H1 (cell line): ENCODE data around the gene EN2. TPM values are rescaled to one million over a fixed set of nuclear protein-coding genes. Genes with fewer than 3 reads are reported as not detected.

Experiments used
- CHD7 ChIP-seq: fragments of 300-600 bp; sonication (generic); IDR thresholded peaks from 2 replicates; pipeline ENCODE4 v1.7.1; 2012; ENCODE audit warnings: low read length, moderate library complexity, mild to moderate bottlenecking, inconsistent platforms; ENCODE audit not compliant: insufficient replicate concordance
- JUN ChIP-seq: IDR thresholded peaks from 2 replicates; pipeline ENCODE4 v1.6.1; 2011; ENCODE audit warnings: low read depth, mild to moderate bottlenecking, improper control_type of control experiment, low read length
- KDM5A ChIP-seq: fragments of 200-600 bp; IDR thresholded peaks from 2 replicates; pipeline ENCODE4 v1.7.1; 2012; ENCODE audit warnings: mild to moderate bottlenecking, low read length, inconsistent platforms, mixed read lengths
- RAD21 ChIP-seq, 2 experiments: IDR thresholded peaks in 1 of 2; conservative IDR thresholded peaks in 1 of 2; 2 replicates each; pipeline ENCODE4 v1.6.1; 2011; ENCODE audit warnings: low read depth in 2 of 2, low read length in 2 of 2, improper control_type of control experiment in 1 of 2, inconsistent platforms in 1 of 2, mild to moderate bottlenecking in 1 of 2, moderate library complexity in 1 of 2
- RNF2 ChIP-seq: fragments of 200-900, 300-1000 bp; sonication (generic); IDR thresholded peaks from 2 replicates; pipeline ENCODE4 v1.7.1; 2016; ENCODE audit warnings: borderline replicate concordance, low read depth, mild to moderate bottlenecking, antibody characterized with exemption, low read length; ENCODE audit not compliant: poor library complexity, severe bottlenecking; ENCODE audit errors: missing control alignments
- SIN3A ChIP-seq, 2 experiments: IDR thresholded peaks in 1 of 2; conservative IDR thresholded peaks in 1 of 2; 2 replicates each; pipeline ENCODE4 v1.6.1; 2011 to 2012; ENCODE audit warnings: low read length in 2 of 2, improper control_type of control experiment in 1 of 2, low read depth in 1 of 2, mild to moderate bottlenecking in 1 of 2
- SIX5 ChIP-seq: IDR thresholded peaks from 2 replicates; pipeline ENCODE4 v1.6.1; 2011; ENCODE audit warnings: mild to moderate bottlenecking, low read depth, low read length
- USF2 ChIP-seq: IDR thresholded peaks from 2 replicates; pipeline ENCODE4 v1.6.1; 2011; ENCODE audit warnings: low read length, improper control_type of control experiment
- polyA plus RNA-seq, 7 experiments: library from polyadenylated mRNA; depleted of rRNA in 3 of 7; stranded (reverse) in 5 of 7; unstranded in 2 of 7; fragments of >200 nt in 5 of 7; fragments of 200-250 nt in 2 of 7; gene quantifications; 1 replicate in 5 of 7; 2 replicates in 1 of 7; 4 replicates in 1 of 7; pipeline versions ENCODE4 v1.2.1 to v1.2.3, GENCODE V29; 2011 to 2013; ENCODE audit warnings: missing spikeins in 2 of 7, mixed read lengths in 2 of 7
- total RNA-seq: library from RNA; stranded (reverse); fragmentation: NEBNext Ultra II Directional; extraction: Animal tissue kit (Norgen Biotek cat#: 25700); gene quantifications from 2 replicates; pipeline ENCODE4 v1.2.1, GENCODE V29; 2021

EN2 gene
- total and polyA plus RNA-seq, 2 of the 8 experiments (the other 6 are each of a cell fraction or from before 2014, with no cell fraction given), result not detected

DNA sequence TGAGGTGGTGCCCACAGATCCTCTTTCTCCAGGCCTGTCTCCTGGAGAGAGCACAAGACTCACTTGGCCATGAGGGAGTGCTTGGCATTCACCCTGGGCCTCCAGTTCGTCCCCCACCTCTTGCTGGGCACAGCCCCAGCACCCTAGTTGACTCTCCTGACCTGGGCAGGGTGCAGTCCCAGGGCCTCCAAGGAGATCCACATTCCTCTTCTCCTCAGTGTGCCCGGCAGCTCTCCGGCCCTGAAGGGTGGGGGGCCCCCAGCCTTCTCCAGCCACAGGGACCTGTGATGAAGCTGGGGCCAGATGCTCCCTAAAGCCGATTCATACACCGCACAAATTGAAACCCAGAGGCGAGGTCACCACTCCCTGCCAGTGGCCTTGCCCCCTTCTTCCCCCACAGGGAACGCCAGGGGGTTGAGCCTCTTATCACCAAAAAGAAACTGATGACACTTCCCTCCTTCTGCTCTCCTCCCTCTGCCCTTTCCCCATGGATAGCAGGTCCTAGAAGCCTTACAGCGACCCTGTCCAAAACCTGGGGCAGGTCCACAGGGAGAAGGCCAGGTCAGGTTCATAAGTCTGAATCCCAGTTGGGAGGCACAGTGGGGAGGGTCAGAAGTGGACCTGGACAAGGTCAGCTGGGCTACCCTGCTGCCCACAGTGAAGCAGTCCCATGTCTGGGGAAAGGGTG lies 3.1 kb downstream of the EN2 start (continued):
- no peak for TF ChIP-seq USF2
- no peak for TF ChIP-seq KDM5A
- no peak for TF ChIP-seq RNF2
- no peak for TF ChIP-seq RAD21 (IDR thresholded peaks at IDR 0.05 in 1 of 2, conservative IDR thresholded peaks at IDR 0.05 in 1 of 2; ENCODE audit: low read depth in 2 of 2, low read length in 2 of 2)
- TF ChIP-seq CHD7, result no peak
- no peak for TF ChIP-seq SIN3A (conservative IDR thresholded peaks at IDR 0.05 in 1 of 2, IDR thresholded peaks at IDR 0.05 in 1 of 2; ENCODE audit: low read depth in 1 of 2, low read length in 2 of 2)
- no peak for TF ChIP-seq SIX5
- TF ChIP-seq JUN, result no peak
